Esophagus (tissue), 2 donors: ENCODE data around the gene PIGB. TPM values are rescaled to one million over a fixed set of nuclear protein-coding genes. Genes with fewer than 3 reads are reported as not detected.

Source experiments
- H3K27ac ChIP-seq, 2 donors: one replicate each; pipeline ENCODE4 v1.5.1; 2013; ENCODE audit warnings: low read depth in 2 of 2, mild to moderate bottlenecking in 2 of 2, inconsistent platforms in 1 of 2, low read length in 1 of 2, moderate library complexity in 1 of 2
- H3K27me3 ChIP-seq, 2 donors: one replicate each; pipeline ENCODE4 v1.6.1; 2013; ENCODE audit warnings: low read length in 2 of 2, control low read depth in 1 of 2, mild to moderate bottlenecking in 1 of 2; ENCODE audit not compliant: insufficient read depth in 2 of 2, control insufficient read depth in 1 of 2
- H3K36me3 ChIP-seq, 2 donors: one replicate each; pipeline ENCODE4 v1.6.1; 2013; ENCODE audit warnings: low read length in 1 of 2; ENCODE audit not compliant: control insufficient read depth in 2 of 2, insufficient read depth in 2 of 2
- H3K4me1 ChIP-seq, 2 donors: one replicate each; pipeline ENCODE4 v1.6.1; 2013; ENCODE audit warnings: low read length in 1 of 2; ENCODE audit not compliant: control insufficient read depth in 2 of 2, insufficient read depth in 2 of 2
- H3K4me3 ChIP-seq, 2 donors: one replicate each; pipeline ENCODE4 v1.5.1; 2013; ENCODE audit warnings: low read length in 2 of 2, mild to moderate bottlenecking in 2 of 2, low read depth in 1 of 2, moderate library complexity in 1 of 2
- H3K9me3 ChIP-seq, 2 donors: one replicate each; pipeline ENCODE4 v1.6.1; 2013; ENCODE audit warnings: mild to moderate bottlenecking in 2 of 2, low read depth in 1 of 2, low read length in 1 of 2, moderate library complexity in 1 of 2; ENCODE audit not compliant: control insufficient read depth in 2 of 2, insufficient read depth in 1 of 2
- WGBS, 2 donors: extraction: QIAGEN DNeasy Blood & Tissue Kit; methylation state at CpG; one replicate each; pipeline ENCODE4 v1.1.7; 2013; 5-methylcytosine and 5-hydroxymethylcytosine counted together
- polyA plus RNA-seq, 2 donors: library from polyadenylated mRNA; stranded (reverse); fragments of 200-250 nt; gene quantifications; one replicate each; pipeline ENCODE4 v1.2.3, GENCODE V29; 2013
- donor health status: healthy with polysubstance abuse.
- donor health status: Bipolar disorder and iron deficiency.

PIGB gene
- polyA plus RNA-seq, 2 donors, result 7.7 to 14.2 TPM

DNA sequence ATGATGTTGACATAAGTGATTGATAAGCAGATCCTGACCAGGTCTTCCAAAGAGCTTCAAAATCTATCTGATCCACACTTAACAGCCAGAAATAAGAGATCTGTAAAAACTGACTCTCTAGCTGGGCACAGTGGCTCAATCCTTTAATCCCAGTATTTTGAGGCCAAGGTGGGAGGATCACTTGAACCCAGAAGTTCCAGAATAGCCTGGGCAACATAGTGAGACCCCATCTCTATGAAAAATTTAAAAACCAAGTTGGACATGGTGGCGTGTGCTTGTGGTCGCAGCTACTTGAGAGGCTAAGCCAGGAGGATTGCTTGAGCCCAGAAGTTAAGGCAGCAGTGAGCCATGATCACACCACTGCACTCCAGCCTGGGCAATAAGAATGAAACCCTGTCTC, 43.6 kb downstream of the PIGB start:
- 95 to 96% methylated on average over 2 of the region's 2 CpGs for WGBS, 2 donors
- Histone ChIP-seq H3K4me1 (no peaks in the 10 kb centered on the region), H3K9me3 (no peaks in the 10 kb centered on the region), H3K27me3 (no peaks in the 10 kb centered on the region), H3K36me3 (peaks cover 0 to 2% of the 10 kb centered on the region in 2 donors), H3K27ac (no peak overlapping the region), H3K4me3 (no peak overlapping the region)

DNA sequence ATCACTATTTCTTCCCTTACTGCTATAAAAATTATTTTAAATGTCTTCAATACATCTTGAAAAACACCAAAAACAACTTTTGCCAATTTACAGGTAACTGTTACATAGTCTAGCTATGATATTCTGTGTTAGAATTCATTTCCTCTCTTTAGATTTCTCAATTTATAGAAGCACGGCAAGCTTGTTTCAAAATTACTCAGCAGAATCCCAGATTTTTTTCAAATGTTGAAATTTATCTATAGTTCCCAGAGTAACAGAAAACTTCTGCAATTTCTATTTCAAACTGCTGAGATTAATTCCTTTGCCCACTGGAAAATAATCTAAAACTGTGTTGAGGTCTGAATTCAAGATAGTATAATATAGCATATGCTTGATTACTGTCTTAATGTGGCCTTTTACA, 48.0 kb downstream of the PIGB start:
- no peaks in the 10 kb centered on the region for H3K9me3 ChIP-seq

DNA sequence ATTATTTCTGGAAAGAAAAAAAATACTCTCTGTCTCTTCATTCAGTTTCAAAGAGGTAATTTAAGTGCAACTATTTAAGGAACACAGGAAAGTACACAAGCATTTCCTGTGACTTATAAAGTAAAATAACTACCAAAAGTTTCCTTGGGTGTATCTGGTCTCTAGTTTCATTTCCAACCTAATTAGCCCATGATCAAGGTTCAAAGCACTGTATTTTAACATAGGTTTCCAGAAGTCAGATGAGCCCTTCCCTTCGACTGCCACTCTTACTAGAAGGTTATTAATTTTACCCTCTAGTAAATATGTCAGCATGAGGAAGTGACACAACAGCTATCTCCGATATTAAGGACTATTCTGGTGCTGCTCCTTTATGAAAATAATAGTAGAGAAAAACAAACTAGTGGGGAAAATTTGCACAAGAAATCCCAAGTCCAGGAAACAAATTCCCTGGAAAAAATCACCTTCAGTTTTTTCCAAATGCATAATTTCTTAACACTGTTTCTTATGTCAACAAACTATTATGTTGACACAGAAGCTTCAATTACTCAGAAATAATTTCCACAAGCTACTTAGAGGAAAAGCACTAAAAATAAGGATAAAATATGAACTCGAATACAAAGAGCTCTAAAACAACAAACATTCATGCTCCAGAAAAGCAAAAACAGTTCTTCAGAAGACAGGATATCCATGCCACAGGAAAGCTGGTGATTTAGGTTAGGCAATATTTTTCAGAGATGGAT, 53.8 kb downstream of the PIGB start:
- Histone ChIP-seq H3K27ac (no peak overlapping the region), H3K4me1 (no peaks in the 10 kb centered on the region), H3K27me3 (no peaks in the 10 kb centered on the region), H3K4me3 (no peak overlapping the region), H3K36me3 (peaks cover 2 to 4% of the 10 kb centered on the region in 2 donors), H3K9me3 (no peaks in the 10 kb centered on the region)
- 46 to 48% methylated on average over 3 of the region's 3 CpGs for WGBS, 2 donors

More for the DNA sequence above, 48.0 kb downstream of the PIGB start:
- 69 to 84% methylated on average over 1 of the region's 1 CpG for WGBS, 2 donors
- no peak overlapping the region for H3K4me3 ChIP-seq
- peaks cover 0 to 7% of the 10 kb centered on the region in 2 donors for H3K36me3 ChIP-seq
- H3K27ac ChIP-seq, result no peak overlapping the region
- no peaks in the 10 kb centered on the region for H3K27me3 ChIP-seq
- H3K4me1 ChIP-seq, result no peaks in the 10 kb centered on the region

DNA sequence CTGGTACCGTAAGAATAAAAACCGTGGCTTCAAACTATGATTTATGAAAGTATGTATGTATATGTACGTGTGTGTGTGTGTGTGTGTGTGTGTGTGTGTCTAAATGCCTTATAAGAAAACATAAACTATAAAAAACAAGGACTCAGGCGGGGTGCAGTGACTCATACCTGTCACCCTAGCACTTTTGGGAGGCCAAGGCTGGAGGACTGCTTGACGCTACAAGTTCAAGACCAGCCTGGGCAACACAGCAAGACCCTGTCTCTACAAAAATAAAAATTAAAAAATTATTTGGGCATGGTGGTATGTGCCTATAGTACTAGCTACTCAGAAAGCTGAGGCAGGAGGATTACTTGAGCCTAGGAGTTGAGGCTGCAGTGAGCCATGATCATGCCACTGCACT, 60.1 kb downstream of the PIGB start:
- no peaks in the 10 kb centered on the region for H3K36me3 ChIP-seq
- H3K4me1 ChIP-seq, result no peaks in the 10 kb centered on the region
- no peaks in the 10 kb centered on the region for H3K27me3 ChIP-seq
- no peak overlapping the region for H3K4me3 ChIP-seq
- H3K27ac ChIP-seq, result no peak overlapping the region
- 85 to 87% methylated on average over 5 of the region's 5 CpGs for WGBS, 2 donors
- H3K9me3 ChIP-seq, result no peaks in the 10 kb centered on the region

DNA sequence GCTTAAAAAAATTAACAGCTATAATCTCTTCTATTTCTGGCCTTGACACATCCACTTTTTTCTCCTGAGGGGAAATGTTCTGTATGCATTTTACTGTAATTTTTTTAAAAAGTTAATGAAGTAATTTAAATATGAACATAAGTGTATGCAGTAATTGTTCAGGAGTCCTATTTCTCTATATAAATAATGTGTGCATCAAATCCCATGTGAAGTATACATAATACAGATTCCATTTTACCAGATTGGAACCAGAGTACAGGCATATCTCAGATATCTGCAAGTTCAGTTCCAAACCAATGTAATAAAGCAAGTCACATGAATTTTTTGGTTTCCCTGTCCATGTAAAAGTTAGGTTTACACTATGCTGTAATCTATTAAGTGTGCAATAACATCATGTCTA, 62.6 kb downstream of the PIGB start:
- no peak overlapping the region for H3K27ac ChIP-seq
- H3K4me3 ChIP-seq, result no peak overlapping the region
- no peaks in the 10 kb centered on the region for H3K9me3 ChIP-seq
- H3K27me3 ChIP-seq, result no peaks in the 10 kb centered on the region
- no peaks in the 10 kb centered on the region for H3K4me1 ChIP-seq
- H3K36me3 ChIP-seq, result no peaks in the 10 kb centered on the region

DNA sequence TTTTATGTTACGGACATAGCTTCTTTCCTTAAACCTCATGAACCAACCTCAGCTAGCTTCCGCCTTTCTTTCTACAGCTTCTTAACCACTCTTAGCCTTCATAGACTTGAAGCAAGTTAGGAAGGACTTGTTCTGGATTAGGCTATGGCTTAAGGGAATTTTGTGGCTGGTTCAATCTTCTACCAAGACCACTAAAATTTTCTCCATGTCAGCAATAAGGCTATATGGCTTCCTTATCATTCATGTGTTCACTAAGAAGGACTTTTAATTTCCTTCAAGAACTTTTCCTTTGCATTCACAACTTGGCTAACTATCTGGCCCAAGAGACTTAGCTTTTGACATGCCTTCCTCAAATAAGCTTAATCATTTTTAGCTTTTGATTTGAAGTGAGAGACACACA, 64.7 kb downstream of the PIGB start:
- H3K4me1 ChIP-seq, result no peaks in the 10 kb centered on the region
- H3K36me3 ChIP-seq, result no peaks in the 10 kb centered on the region
- no peak overlapping the region for H3K27ac ChIP-seq
- H3K27me3 ChIP-seq, result no peaks in the 10 kb centered on the region
- no peaks in the 10 kb centered on the region for H3K9me3 ChIP-seq
- H3K4me3 ChIP-seq, result no peak overlapping the region
- 98 to 100% methylated on average over 2 of the region's 2 CpGs for WGBS, 2 donors

DNA sequence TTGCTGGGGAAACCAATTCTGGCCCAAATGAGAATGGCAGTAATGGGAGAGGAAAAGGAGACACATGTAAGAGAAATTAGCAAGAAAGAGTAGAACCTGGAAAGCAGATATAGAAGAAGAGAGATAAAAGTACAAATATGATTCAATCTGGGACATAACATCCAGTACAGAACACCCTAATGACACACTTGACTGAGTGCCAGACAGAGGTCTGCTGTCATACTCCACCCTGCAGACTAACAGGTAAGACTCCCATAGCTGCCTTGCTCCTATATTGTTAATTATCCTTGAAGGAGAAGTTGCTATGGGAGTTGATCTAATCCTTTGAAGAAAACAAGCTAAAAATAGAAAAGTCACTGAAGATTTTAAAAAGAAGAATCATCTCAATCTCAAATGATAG, 68.0 kb downstream of the PIGB start:
- Histone ChIP-seq H3K4me1 (no peaks in the 10 kb centered on the region), H3K27me3 (no peaks in the 10 kb centered on the region), H3K4me3 (no peak overlapping the region), H3K9me3 (no peaks in the 10 kb centered on the region), H3K27ac (no peak overlapping the region), H3K36me3 (no peaks in the 10 kb centered on the region)

DNA sequence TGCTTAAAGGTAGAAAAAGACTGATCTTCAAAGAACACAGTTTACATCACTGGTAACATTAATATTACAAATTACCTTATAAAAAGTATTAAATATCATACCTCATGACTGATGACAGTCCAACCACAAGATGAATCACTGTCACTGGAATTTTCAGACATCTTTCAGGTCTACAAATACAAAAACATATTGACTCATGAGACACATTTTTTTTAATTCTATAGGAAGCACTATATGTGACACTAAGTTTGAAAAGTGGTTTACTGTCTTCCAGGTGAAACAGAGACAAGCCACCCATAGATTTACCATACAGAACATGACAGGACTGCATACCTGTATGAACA, 70.2 kb downstream of the PIGB start:
- H3K27me3 ChIP-seq, result no peaks in the 10 kb centered on the region
- no peak overlapping the region for H3K4me3 ChIP-seq
- H3K9me3 ChIP-seq, result no peaks in the 10 kb centered on the region
- no peaks in the 10 kb centered on the region for H3K4me1 ChIP-seq
- no peak overlapping the region for H3K27ac ChIP-seq
- no peaks in the 10 kb centered on the region for H3K36me3 ChIP-seq

DNA sequence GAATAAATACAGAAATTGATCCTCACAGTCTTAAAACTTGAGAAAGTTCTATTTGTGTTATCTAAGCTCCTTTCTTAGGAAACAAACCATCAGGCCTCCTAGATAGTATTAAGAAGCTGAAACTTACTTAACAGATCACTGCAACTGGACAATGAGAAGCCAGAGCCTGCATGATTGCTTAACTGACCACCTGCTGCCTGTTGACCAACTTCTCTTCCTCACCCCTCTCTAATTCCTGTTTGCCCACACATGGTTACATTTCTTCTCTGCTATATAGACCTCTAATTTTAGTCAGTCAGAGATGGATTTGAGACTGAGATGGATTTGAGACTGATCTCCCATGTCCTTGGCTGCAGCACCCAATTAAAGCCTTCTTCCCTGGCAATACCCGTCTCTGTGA, 75.7 kb downstream of the PIGB start:
- Histone ChIP-seq H3K4me3 (no peak overlapping the region), H3K9me3 (no peaks in the 10 kb centered on the region), H3K36me3 (no peaks in the 10 kb centered on the region), H3K4me1 (no peaks in the 10 kb centered on the region), H3K27ac (no peak overlapping the region), H3K27me3 (no peaks in the 10 kb centered on the region)
- 95 to 97% methylated on average over 1 of the region's 1 CpG for WGBS, 2 donors

DNA sequence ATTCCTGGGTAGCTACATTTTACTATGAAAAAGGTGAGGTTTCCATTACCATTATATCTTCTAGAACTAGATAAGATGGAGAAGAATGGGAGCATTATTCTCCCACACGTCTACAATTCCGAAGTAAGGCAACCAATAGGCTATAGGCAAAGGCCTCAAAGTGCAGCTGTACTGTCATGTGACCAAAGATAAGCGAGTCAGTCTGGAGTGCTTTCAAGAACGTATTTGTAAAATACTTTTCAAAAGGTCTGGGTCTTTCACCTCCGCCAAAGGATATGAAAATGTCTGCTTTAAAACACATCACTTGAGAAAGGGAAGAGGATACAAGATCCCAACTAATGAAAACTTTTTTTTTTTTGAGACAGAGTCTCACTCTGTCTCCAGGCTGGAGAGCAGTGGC, 79.2 kb downstream of the PIGB start:
- Histone ChIP-seq H3K27me3 (no peaks in the 10 kb centered on the region), H3K27ac (no peak overlapping the region), H3K36me3 (no peaks in the 10 kb centered on the region), H3K9me3 (no peaks in the 10 kb centered on the region), H3K4me1 (no peaks in the 10 kb centered on the region), H3K4me3 (no peak overlapping the region)
- WGBS, 2 donors, result 94 to 96% methylated on average over 5 of the region's 5 CpGs
